ENCODE data around the gene LTF. TPM values are rescaled to one million over a fixed set of nuclear protein-coding genes. Genes with fewer than 3 reads are reported as not detected.

LTF gene
- total and polyA plus RNA-seq, 7 donors: 0.73 to 3.8 (median 2.0) TPM

DNA sequence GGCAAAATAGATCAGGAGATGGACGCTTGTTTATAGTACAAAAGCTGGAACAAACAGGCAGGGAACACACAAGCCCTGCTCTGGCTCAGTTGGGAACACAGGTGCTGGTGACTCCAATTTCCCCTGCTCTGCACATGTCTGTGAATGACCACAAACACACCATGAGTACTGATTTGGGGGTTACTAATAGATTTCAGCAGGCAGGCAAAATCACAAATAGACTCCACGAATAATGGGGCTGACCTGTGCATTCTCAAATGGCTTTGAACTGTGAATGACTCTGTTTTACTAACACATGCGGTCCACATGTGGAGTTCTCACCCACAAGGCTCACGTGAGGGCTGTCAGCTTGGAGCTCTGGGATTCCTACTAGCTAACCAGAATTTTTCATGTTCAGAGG lies 37.0 kb upstream of the LTF start:
- Histone ChIP-seq H3K27me3 (ENCODE audit: insufficient read depth in 3 of 3, low read length in 2 of 3) (no peaks in the 10 kb centered on the region), H3K9me3 (no peaks in the 10 kb centered on the region), H3K36me3 (ENCODE audit: insufficient read depth in 1 of 2, low read depth in 1 of 2) (no peaks in the 10 kb centered on the region), H3K4me3 (no peak overlapping the region), H3K27ac (peak overlapping the region; percentile 65), H3K4me1 (peaks cover 30% of the 10 kb centered on the region)
- ATAC-seq: peak in 1 of 4 donors; percentile 48
- intact Hi-C loops (cut with DNase I): loop anchor here in 1 of 2 donors (5.0 kb wide), 1 partner anchor 46 kb away; no protein-coding TSS in a partner anchor
- TF ChIP-seq, protein P1, sequence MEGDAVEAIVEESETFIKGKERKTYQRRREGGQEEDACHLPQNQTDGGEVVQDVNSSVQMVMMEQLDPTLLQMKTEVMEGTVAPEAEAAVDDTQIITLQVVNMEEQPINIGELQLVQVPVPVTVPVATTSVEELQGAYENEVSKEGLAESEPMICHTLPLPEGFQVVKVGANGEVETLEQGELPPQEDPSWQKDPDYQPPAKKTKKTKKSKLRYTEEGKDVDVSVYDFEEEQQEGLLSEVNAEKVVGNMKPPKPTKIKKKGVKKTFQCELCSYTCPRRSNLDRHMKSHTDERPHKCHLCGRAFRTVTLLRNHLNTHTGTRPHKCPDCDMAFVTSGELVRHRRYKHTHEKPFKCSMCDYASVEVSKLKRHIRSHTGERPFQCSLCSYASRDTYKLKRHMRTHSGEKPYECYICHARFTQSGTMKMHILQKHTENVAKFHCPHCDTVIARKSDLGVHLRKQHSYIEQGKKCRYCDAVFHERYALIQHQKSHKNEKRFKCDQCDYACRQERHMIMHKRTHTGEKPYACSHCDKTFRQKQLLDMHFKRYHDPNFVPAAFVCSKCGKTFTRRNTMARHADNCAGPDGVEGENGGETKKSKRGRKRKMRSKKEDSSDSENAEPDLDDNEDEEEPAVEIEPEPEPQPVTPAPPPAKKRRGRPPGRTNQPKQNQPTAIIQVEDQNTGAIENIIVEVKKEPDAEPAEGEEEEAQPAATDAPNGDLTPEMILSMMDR (IDR thresholded peaks at IDR 0.05): no peak
- WGBS, 3 donors: 39 to 53% (median 49%) methylated on average over 4 of the region's 4 CpGs
- no peak for DNase-seq

- WGBS, 3 donors: 62 to 69% (median 63%) methylated on average over 5 of the region's 5 CpGs
- ATAC-seq (no peak), DNase-seq (no peak)
- TF ChIP-seq, protein P1 (IDR thresholded peaks at IDR 0.05): no peak
- Histone ChIP-seq H3K9me3 (no peaks in the 10 kb centered on the region), H3K4me3 (no peak overlapping the region), H3K36me3 (ENCODE audit: insufficient read depth in 1 of 2, low read depth in 1 of 2) (no peaks in the 10 kb centered on the region), H3K4me1 (peaks cover 30% of the 10 kb centered on the region), H3K27me3 (ENCODE audit: insufficient read depth in 3 of 3, low read length in 2 of 3) (no peaks in the 10 kb centered on the region), H3K27ac (peak overlapping the region; percentile 65)
- intact Hi-C loops (cut with DNase I): loop anchor here in 1 of 2 donors (5.0 kb wide), 1 partner anchor 46 kb away; no protein-coding TSS in a partner anchor
Measured at GRCh38 chr3:46500656-46501635, 36.2 kb upstream of the LTF start.

DNA sequence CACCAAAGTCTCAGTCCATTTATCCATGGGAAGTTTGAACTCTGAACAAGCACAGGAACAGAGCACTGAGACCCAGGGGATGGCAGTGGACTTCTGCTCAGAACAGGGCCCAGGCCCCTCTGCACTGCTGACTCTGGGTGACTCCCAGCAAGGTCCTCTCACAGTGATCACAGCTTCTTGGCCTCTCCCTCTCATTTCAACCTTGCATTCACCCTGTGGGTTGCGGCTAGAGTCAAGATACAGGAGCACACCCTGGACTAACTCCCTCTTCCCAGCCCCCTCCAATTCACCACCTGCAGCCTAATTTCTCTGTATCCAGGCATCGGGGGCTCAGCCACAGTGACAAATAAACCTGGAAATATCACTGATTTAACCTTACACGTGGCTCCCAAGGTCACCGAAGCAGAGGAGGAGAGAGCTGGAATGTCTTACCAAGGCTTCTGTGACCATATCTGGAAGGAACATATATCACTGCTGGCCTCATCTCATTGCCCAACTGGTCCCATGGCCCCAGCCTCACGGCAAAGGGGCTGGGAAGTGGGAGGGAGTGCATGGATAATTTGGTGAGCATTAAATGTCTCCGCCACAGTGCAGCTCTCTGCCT lies 34.3 kb upstream of the LTF start:
- Histone ChIP-seq H3K36me3 (ENCODE audit: insufficient read depth in 1 of 2, low read depth in 1 of 2) (no peaks in the 10 kb centered on the region), H3K4me1 (peaks cover 30% of the 10 kb centered on the region), H3K4me3 (no peak overlapping the region), H3K27me3 (ENCODE audit: insufficient read depth in 3 of 3, low read length in 2 of 3) (no peaks in the 10 kb centered on the region), H3K27ac (no peak overlapping the region), H3K9me3 (no peaks in the 10 kb centered on the region)
- DNase-seq (no peak), ATAC-seq (peak in 2 of 4 donors; percentile 7 to 25)
- TF ChIP-seq, protein P1 (IDR thresholded peaks at IDR 0.05): no peak
- intact Hi-C loops (cut with DNase I): no loop called here
- WGBS, 3 donors: 55 to 65% (median 56%) methylated on average over 6 of the region's 6 CpGs

GRCh38 chr3:46497556-46498265 lies 33.0 kb upstream of the LTF start, which contains the start of gene RTP3:
Gene RTP3, plus strand, starts transcription at chr3:46497976. Its CDS starts 87 bp downstream, at chr3:46498063.
- DNase-seq (no peak), ATAC-seq (no peak)
- intact Hi-C loops (cut with DNase I): no loop called here
- TF ChIP-seq, protein P1 (IDR thresholded peaks at IDR 0.05): no peak
- Histone ChIP-seq H3K4me1 (peaks cover 19% of the 10 kb centered on the region), H3K4me3 (no peak within 1 kb of the TSS), H3K9me3 (no peaks in the 10 kb centered on the region), H3K27me3 (ENCODE audit: insufficient read depth in 3 of 3, low read length in 2 of 3) (no peaks in the 10 kb centered on the region), H3K36me3 (ENCODE audit: insufficient read depth in 1 of 2, low read depth in 1 of 2) (no peaks in the 10 kb centered on the region), H3K27ac (no peak within 1 kb of the TSS)
- 74 to 76% (median 74%) methylated on average over 9 of the region's 9 CpGs for WGBS, 3 donors
